Stimulated activated CD4-positive, alpha-beta T cell treated with anti-CD3 and anti-CD28 coated beads, Interleukin-4, amount 100 ng/mL, for 1 hour (primary cell): ENCODE results near the gene CHGA.

Experiments used
- DNase-seq: peaks from one replicate; pipeline ENCODE4 v3.0.0-alpha.2; 2020

The CHGA gene

GRCh38 chr14:92906420-92906819 lies 16.5 kb upstream of the CHGA start:
- DNase-seq: no peak

GRCh38 chr14:92906823-92907222 lies 16.1 kb upstream of the CHGA start:
- no peak for DNase-seq

- DNase-seq: no peak
Measured at GRCh38 chr14:92907316-92907911, 15.5 kb upstream of the CHGA start.

GRCh38 chr14:92914087-92914656 lies 8.8 kb upstream of the CHGA start:
- DNase-seq: peak; percentile 23

- no peak for DNase-seq
Measured at GRCh38 chr14:92916201-92916600, 6.7 kb upstream of the CHGA start.

- DNase-seq: no peak
Measured at GRCh38 chr14:92917041-92917940, 5.7 kb upstream of the CHGA start.

- no peak for DNase-seq
Measured at GRCh38 chr14:92917956-92918355, 5.0 kb upstream of the CHGA start.

GRCh38 chr14:92920001-92920400 lies 2.9 kb upstream of the CHGA start:
- DNase-seq: no peak

- DNase-seq: no peak
Measured at GRCh38 chr14:92922155-92922735, 705 bp upstream of the CHGA start.

- no peak for DNase-seq
Measured at GRCh38 chr14:92923744-92924103, 774 bp downstream of the CHGA start.

GRCh38 chr14:92924247-92924646 lies 1.3 kb downstream of the CHGA start:
- no peak for DNase-seq

GRCh38 chr14:92925446-92925845 lies 2.5 kb downstream of the CHGA start:
- no peak for DNase-seq

GRCh38 chr14:92926180-92926845 lies 3.4 kb downstream of the CHGA start:
- DNase-seq: no peak

GRCh38 chr14:92926931-92927330 lies 4.0 kb downstream of the CHGA start:
- DNase-seq: no peak

GRCh38 chr14:92927349-92928257 lies 4.7 kb downstream of the CHGA start:
- no peak for DNase-seq

GRCh38 chr14:92928258-92928629 lies 5.3 kb downstream of the CHGA start:
- DNase-seq: no peak

GRCh38 chr14:92928961-92929688 lies 6.2 kb downstream of the CHGA start:
- DNase-seq: no peak

GRCh38 chr14:92929689-92930608 lies 7.0 kb downstream of the CHGA start:
- DNase-seq: no peak

- DNase-seq: no peak
Measured at GRCh38 chr14:92930737-92931602, 8.0 kb downstream of the CHGA start.
